ENCODE measurements around the gene HIF3A.

GRCh38 chr19:46284635-46285034 lies 12.2 kb upstream of the HIF3A start:
- no peak for TF ChIP-seq POLR2AphosphoS5 (IDR thresholded peaks at IDR 0.05; ENCODE audit: borderline replicate concordance, low read depth, low read length)
- no peak for TF ChIP-seq EZH2 (IDR thresholded peaks at IDR 0.05)

Data from SK-N-MC (cell line).